ENCODE data around the gene TEKTIP1. TPM values are rescaled to one million over a fixed set of nuclear protein-coding genes. Genes with fewer than 3 reads are reported as not detected.
A peak's percentile ranks its signal among the peaks of the same experiment; 100 is the strongest.

TEKTIP1 gene
- total and polyA plus RNA-seq, 9 of the 15 experiments (the other 6 are each of a cell fraction or from before 2014, with no cell fraction given): 0.66 TPM; not detected in 8

DNA sequence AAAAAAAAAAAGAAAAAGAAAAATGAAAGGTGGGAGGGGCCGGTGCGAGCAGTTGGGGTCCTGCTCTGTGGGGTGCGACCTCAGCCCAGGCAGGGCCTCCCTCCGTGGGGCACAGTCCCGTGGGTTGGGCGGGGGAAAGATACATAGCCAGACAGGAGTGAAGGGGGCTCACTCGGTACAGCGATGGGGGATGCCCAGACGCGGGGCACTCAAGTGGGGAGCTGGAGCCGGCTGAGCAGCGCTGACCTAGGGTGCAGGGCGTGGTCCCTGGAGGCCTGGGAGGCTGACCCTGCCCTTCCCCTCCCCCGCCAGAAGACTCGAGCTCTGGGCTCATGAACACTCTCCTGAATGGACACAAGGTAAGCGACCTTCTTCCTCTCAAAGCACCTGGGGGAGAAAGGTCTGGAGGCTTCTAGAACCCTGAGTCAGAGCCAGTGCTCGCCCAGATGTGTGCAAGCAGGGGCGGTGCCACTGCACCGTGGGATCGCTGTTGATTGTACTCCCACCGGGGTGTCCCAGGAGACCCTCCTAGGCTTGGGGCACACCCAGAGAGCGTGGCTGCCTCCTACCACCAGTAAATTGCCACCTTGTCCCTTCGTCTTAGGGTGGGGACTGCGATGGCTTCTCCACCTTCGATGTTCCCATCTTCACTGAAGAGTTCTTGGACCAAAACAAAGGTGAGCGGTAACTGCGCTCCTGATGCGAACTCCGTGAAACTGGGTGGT lies 37.1 kb downstream of the TEKTIP1 start:
- Histone ChIP-seq H4K20me1 (replicated peaks; ENCODE audit: control insufficient read depth, insufficient read depth, low read length) (peaks cover 3% of the 10 kb centered on the region; the same call in 1 of the 2 replicates), H3K79me2 (ENCODE audit: control insufficient read depth, insufficient read depth, low read length) (peaks cover 20% of the 10 kb centered on the region), H3K9me1 (ENCODE audit: control insufficient read depth, insufficient read depth, low read length) (peaks cover 5% of the 10 kb centered on the region), H3K4me3 (peak overlapping the region; percentile 11; the same call in 1 of the 2 replicates), H2AFZ (ENCODE audit: low read depth, low read length) (no peak overlapping the region), H3K4me2 (ENCODE audit: insufficient read depth, low read length) (peak overlapping the region; percentile 43), H3K9ac (ENCODE audit: insufficient read depth in 1 of 2, low read depth in 2 of 2, low read length in 2 of 2) (peak overlapping the region in 1 of 2 experiments; percentile 66; a peak in 2 of 4 replicates), H3K27me3 (ENCODE audit: control insufficient read depth in 2 of 2, insufficient read depth in 2 of 2, low read length in 2 of 2) (no peaks in the 10 kb centered on the region), H3K9me3 (replicated peaks; ENCODE audit: control insufficient read depth, insufficient read depth, low read depth, low read length) (no peaks in the 10 kb centered on the region), H3K4me1 (replicated peaks in 1 of 2; ENCODE audit: control insufficient read depth in 2 of 2, insufficient read depth in 2 of 2, low read length in 2 of 2) (peaks cover 38 to 85% of the 10 kb centered on the region in 2 experiments), H3K27ac (ENCODE audit: extremely low read depth, low read depth, low read length) (peak overlapping the region; percentile 12; the same call in 1 of the 3 replicates), H3K36me3 (ENCODE audit: control insufficient read depth, insufficient read depth, low read length) (peaks cover 41% of the 10 kb centered on the region)
- intact Hi-C loops (cut with micrococcal nuclease): no loop called here
- WGBS (ENCODE audit: insufficient coverage, low coverage, missing lambda C conversion rate): 62% methylated on average over 20 of the region's 29 CpGs
- TF ChIP-seq SUPT5H (IDR thresholded peaks at IDR 0.05) (peak; percentile 45; the same call in 1 of the 2 replicates), POLR2A (conservative IDR thresholded peaks at IDR 0.05) (peak; percentile 40), C11orf30 (IDR thresholded peaks at IDR 0.05; ENCODE audit: low read depth) (no peak), ZNF197 (CRISPR knock-in tag; IDR thresholded peaks at IDR 0.05; ENCODE audit: low read depth) (no peak), EWSR1 (IDR thresholded peaks at IDR 0.05; ENCODE audit: borderline replicate concordance, low read depth, partially characterized antibody) (no peak), KAT2B (IDR thresholded peaks at IDR 0.05; ENCODE audit: low read depth, low read length) (no peak), CCNT2 (IDR thresholded peaks at IDR 0.05; ENCODE audit: borderline replicate concordance, extremely low read depth, insufficient read length, low read depth, low read length) (no peak), BDP1 (IDR thresholded peaks at IDR 0.05; ENCODE audit: insufficient read depth, insufficient read length) (no peak), NFE2 (IDR thresholded peaks at IDR 0.05; ENCODE audit: low read depth) (no peak), RAD51 (IDR thresholded peaks at IDR 0.05; ENCODE audit: borderline replicate concordance, low read depth) (no peak)
- TF ChIP-seq, protein P1, sequence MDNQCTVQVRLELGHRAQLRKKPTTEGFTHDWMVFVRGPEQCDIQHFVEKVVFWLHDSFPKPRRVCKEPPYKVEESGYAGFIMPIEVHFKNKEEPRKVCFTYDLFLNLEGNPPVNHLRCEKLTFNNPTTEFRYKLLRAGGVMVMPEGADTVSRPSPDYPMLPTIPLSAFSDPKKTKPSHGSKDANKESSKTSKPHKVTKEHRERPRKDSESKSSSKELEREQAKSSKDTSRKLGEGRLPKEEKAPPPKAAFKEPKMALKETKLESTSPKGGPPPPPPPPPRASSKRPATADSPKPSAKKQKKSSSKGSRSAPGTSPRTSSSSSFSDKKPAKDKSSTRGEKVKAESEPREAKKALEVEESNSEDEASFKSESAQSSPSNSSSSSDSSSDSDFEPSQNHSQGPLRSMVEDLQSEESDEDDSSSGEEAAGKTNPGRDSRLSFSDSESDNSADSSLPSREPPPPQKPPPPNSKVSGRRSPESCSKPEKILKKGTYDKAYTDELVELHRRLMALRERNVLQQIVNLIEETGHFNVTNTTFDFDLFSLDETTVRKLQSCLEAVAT (IDR thresholded peaks at IDR 0.05): no peak
- TF ChIP-seq, protein P2, sequence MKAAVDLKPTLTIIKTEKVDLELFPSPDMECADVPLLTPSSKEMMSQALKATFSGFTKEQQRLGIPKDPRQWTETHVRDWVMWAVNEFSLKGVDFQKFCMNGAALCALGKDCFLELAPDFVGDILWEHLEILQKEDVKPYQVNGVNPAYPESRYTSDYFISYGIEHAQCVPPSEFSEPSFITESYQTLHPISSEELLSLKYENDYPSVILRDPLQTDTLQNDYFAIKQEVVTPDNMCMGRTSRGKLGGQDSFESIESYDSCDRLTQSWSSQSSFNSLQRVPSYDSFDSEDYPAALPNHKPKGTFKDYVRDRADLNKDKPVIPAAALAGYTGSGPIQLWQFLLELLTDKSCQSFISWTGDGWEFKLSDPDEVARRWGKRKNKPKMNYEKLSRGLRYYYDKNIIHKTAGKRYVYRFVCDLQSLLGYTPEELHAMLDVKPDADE (conservative IDR thresholded peaks at IDR 0.05; ENCODE audit: control insufficient read depth, low read depth, low read length): 0 out of 2 replicates have a peak, but pooled peaks have one; percentile 35
- ChIA-PET POLR2A (interaction anchor here (0.6 to 1.5 kb wide), 6 partner anchors 9 to 133 kb away, joined by 3 to 4 read pairs (median 3); no protein-coding TSS in a partner anchor), CTCF (ENCODE audit: low intra/inter-chr PET ratio) (no interaction called here)
- BruUV-seq (replicated peaks): no TSS peak
- ATAC-seq: no peak
- in situ Hi-C loops (cut with MboI): no loop called here
- DNase-seq (ENCODE audit: extremely low read depth in 1 of 4, low spot score in 3 of 4): peak in 1 of 4 experiments; percentile 59
- FAIRE-seq: no peak

Measured in K562 (cell line).